ENCODE measurements around the gene ZNF263.
"Not testable (repeated sequence)": the region's sequence is repeated elsewhere in the genome, so short reads cannot be mapped to it uniquely, and the experiment has no call there.

ZNF263 gene

DNA sequence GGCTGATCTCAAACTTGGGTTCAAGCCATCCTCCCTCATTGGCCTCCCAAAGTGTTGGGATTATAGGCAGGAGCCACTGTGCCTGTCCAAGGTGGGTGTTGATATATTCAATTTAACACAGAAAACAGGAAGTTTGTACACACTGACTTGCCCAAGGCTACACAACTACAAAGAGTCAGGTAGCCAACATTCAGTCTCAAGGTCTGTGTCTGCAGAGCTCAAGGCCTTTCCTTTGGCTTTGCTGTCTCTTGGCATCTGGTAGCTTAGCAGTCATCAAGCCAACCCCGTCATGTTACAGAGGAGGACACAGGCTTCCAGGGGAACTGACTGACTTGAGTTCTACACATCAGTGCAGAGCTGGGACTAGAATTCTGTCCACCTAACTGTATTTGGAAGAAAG, 15.0 kb upstream of the ZNF263 start:
- DNase-seq (ENCODE audit: low spot score) = no peak

- not testable (repeated sequence) for DNase-seq (ENCODE audit: low spot score)
These were observed 12.6 kb upstream of the ZNF263 start for GRCh38 chr16:3270718-3271117.

DNA sequence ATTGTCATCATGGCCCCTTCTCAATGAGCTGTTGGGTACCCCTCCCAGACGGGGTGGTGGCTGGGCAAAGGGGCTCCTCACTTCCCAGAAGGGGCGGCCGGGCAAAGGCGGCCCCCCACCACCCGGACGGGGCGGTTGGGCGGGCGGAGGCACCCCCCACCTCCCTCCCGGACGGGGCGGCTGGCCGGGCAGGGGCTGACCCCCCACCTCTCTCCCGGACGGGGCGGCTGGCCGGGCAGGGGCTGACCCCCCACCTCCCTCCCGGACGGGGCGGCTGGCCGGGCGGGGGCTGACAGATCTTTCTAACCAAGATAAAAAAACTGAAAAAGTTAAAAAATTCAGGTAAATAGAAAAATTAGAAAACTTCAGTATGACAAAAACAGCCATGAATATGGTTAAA, 12.0 kb upstream of the ZNF263 start:
- not testable (repeated sequence) for DNase-seq (ENCODE audit: low spot score)

DNA sequence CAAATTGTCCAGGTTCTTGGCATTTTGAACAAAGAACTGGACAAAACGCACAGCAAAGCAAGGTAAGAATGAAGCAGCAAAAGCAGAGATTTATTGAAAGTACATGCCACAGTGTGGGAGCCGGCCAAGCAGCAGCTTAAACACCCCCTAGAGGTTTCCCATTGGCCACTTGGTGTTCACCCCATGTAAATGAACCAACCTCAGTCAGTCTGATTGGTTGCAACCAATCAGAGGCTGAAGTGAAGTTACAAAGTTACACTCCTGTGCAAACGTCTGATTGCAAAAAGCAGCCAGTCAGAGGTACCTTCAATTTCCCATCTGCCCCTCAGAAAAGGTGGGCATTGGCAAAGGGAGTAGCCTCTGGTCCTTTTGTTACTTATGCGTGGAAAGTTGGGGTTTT, 8.8 kb upstream of the ZNF263 start:
- DNase-seq (ENCODE audit: low spot score) = no peak

DNA sequence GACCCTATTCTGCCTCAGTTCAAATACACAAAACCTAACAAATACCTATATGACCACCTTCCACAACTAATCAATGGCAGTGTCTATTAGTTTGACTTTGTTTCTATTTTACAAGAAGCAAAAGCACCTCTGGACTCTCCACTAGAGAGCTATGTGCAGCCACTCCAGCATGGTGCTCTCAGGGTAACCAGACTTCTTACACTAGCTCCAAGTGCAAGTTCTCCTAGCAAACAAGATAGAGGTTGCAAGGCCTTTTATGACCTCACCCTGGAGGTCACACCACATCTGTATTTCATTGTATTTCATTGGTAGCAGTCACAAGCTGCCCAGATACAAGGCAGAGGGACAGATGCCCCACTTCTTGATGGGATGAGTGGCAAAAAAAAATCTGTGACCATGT, 8.3 kb upstream of the ZNF263 start:
- no peak for DNase-seq (ENCODE audit: low spot score)

- DNase-seq (ENCODE audit: low spot score) = no peak
These were observed 6.6 kb upstream of the ZNF263 start for GRCh38 chr16:3276679-3277078.

DNA sequence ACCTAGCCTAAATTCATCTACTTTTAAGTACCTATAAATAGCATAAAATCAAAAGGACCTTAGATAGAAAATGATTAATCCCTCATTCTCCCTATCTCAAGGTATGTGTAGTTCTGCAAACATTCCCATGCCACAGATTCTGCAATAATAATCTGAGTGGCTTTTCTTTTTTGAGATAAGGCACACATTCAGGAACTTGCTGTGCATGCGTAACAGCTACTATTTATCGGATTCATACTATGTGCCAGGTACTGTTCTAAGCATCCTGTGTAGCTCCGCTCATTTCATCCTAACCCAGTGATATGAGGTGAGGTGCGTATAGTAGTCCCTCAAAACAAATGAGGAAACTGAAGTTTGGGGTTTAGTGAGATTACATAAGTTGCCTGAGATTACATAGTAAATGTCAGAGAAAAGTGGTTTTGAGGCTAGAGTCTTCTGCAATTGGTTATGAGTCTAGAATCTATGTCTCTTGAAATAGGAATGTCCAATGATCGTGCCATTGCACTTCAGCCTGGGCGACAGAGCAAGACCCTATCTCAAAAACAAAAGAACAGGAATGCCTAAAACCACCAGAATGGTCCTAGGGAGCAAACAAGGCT, 2.0 kb upstream of the ZNF263 start:
- no peak for DNase-seq (ENCODE audit: low spot score)

- no peak for DNase-seq (ENCODE audit: low spot score)
These were observed 1.1 kb upstream of the ZNF263 start for GRCh38 chr16:3282103-3282729.

- no peak for DNase-seq (ENCODE audit: low spot score)
These were observed 504 bp downstream of the ZNF263 start for GRCh38 chr16:3283543-3284447.

DNA sequence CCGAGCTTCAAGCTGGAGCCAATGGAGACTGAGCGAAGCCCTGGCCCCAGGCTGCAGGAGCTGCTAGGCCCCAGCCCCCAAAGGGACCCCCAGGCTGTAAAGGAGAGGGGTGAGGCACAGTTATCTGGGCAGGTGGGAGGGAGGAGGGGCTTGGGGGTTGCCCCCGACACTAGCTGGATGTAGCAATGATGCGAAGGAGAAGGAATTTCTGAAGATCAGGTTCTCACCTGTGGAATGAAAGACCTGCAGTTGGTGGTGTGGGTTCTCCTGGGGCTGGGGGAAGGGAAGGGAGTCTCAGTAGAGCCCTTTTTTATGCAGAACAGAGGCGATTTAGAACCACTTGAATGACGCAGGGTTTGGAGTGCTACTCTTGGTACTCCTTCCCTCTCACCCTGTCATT, 1.8 kb downstream of the ZNF263 start:
- DNase-seq (ENCODE audit: low spot score) = no peak

GRCh38 chr16:3289998-3290673, 6.8 kb downstream of the ZNF263 start:
- DNase-seq (ENCODE audit: low spot score) = no peak

GRCh38 chr16:3292604-3293003, 9.3 kb downstream of the ZNF263 start:
- DNase-seq (ENCODE audit: low spot score) = peak; percentile 8

- DNase-seq (ENCODE audit: low spot score) = no peak
These were observed 11.9 kb downstream of the ZNF263 start for GRCh38 chr16:3295209-3295608.

GRCh38 chr16:3295783-3296182, 12.5 kb downstream of the ZNF263 start:
- no peak for DNase-seq (ENCODE audit: low spot score)

DNA sequence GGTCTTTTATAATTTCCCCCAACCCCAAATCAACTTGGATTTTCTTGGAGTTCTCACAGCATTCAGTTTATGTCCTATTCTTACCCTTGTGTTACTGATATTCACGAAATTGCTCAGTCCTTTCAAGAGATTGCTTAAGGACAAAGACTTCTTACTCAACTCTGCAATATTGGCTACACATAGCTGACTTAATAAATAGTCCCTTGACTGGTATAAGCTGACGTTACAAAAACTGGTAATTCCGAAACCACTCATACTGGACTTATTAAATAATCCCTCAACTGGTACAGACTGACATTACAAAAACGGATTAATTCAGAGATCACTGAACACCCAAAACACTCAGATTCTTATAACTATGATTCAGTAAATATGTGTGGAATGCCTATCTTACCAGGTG, 21.1 kb downstream of the ZNF263 start:
- DNase-seq (ENCODE audit: low spot score) = no peak

GRCh38 chr16:3305109-3306068, 22.1 kb downstream of the ZNF263 start, which contains the start of the genes TIGD7 and ZNF75A:
Gene TIGD7 (minus strand): TSS chr16:3305430. CDS start chr16:3300614, 4,816 bp downstream.
Gene ZNF75A (plus strand): TSS chr16:3305497. CDS start chr16:3308429, 2,932 bp downstream.
- peak; percentile 86 for DNase-seq (ENCODE audit: low spot score)

DNA sequence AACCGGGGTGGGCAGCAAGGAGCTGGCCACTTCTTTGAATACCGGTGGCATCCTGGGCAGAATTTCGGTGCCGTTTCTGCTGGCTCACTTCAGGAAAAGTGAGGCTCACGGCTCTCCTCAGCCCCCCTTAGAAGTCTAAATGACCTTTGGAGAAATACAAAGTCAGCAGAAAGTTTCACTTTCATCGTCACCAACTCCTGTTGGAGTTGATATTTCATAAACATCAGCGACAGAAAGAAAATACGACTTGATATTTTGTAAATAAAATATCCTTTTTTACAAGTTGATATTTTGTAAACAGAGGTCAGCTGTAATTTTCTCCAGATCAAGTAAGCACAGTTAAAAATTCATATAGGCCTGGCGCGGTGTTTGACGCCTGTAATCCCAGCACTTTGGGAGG, 22.8 kb downstream of the ZNF263 start:
- DNase-seq (ENCODE audit: low spot score) = no peak

DNA sequence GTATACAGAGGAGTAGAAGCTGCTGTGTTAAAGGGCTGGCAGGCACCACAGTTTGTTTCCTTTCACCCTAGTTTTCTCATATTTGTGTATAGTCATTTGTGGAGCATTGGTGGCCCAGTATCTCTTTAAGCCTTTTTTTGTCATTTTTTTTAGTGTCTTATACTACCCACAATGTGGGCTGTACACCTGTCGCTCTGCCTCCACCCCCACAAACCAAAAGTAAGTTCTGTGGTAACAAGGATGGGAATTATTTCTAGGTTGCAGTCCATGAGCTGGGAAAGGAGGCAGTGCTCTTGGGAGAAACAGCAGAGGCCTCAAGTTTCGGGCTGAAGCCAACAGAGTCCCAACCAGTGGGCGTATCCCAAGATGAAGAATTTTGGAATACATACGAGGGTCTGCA, 28.2 kb downstream of the ZNF263 start:
- DNase-seq (ENCODE audit: low spot score) = no peak

DNA sequence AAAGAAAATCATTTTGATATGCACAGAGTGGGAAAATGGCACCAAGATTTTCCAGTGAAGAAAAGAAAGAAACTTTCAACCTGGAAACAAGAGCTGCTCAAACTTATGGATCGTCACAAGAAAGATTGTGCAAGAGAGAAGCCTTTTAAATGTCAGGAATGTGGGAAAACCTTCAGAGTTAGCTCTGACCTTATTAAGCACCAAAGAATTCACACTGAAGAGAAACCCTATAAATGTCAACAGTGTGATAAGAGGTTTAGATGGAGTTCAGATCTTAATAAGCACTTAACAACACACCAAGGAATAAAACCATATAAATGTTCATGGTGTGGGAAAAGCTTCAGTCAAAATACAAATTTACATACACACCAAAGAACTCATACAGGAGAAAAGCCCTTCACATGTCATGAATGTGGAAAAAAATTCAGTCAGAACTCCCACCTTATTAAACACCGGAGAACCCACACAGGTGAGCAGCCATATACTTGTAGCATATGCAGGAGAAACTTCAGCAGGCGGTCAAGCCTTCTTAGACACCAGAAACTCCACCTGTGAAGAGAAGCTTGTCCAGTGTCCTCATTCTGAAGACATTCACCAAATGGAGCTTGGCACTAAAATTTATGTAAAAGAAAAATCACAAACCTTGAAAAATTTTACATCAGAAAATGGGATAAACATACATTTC, 34.2 kb downstream of the ZNF263 start:
- DNase-seq (ENCODE audit: low spot score) = no peak

DNA sequence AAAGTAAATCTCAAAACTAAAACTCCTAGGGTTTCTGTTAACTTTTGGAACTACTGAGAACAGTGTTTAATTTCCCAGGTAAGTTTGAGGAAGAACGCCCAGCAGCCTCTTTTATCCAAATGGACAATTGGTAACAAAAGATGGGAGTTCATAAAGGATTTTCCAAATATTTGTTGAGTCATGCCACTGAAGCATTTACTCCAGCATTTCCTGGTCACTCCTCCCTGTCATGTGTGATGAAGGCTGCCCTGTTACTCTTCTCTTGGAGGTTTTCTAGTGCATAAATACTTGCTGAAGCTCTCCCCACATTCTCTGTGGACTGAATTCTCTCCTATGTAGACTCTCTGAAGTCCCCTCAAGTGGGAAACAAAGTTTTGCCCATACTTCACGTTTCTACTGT, 38.5 kb downstream of the ZNF263 start:
- no peak for DNase-seq (ENCODE audit: low spot score)

DNA sequence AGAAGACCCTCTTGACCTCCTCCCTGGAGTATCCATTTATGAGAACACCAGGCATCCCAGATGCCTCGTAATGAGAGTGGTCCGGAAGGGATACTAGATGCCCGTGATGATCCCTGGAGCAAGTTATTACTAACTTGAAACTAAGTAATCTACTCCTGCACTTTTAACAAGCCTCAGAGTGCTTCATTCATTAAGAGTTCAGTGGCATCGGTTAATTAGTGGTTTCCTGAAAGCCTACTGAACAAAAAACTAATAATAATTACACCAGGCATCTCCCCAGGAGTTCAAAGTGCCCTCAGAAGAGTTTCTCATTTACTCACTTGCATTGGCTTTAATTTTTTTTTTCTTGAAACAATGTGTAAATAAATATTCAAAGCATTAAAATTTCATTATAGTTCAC, 44.2 kb downstream of the ZNF263 start:
- DNase-seq (ENCODE audit: low spot score) = no peak

Data from AG08395 (cell line).